ENCODE data around the gene RET.

Gene RET

GRCh38 chr10:43061760-43062159 lies 15.1 kb upstream of the RET start:
- no peak for DNase-seq (ENCODE audit: extremely low read depth in 1 of 2, low read depth in 1 of 2)

GRCh38 chr10:43062402-43063160 lies 14.3 kb upstream of the RET start:
- DNase-seq (ENCODE audit: extremely low read depth in 1 of 2, low read depth in 1 of 2): no peak

GRCh38 chr10:43064331-43065075 lies 12.4 kb upstream of the RET start:
- DNase-seq (ENCODE audit: extremely low read depth in 1 of 2, low read depth in 1 of 2): no peak

- no peak for DNase-seq (ENCODE audit: extremely low read depth in 1 of 2, low read depth in 1 of 2)
Observed at GRCh38 chr10:43065234-43065633, 11.6 kb upstream of the RET start.

- DNase-seq (ENCODE audit: extremely low read depth in 1 of 2, low read depth in 1 of 2): no peak
Observed at GRCh38 chr10:43065761-43066160, 11.1 kb upstream of the RET start.

- no peak for DNase-seq (ENCODE audit: extremely low read depth in 1 of 2, low read depth in 1 of 2)
Observed at GRCh38 chr10:43066481-43066880, 10.4 kb upstream of the RET start.

- no peak for DNase-seq (ENCODE audit: extremely low read depth in 1 of 2, low read depth in 1 of 2)
Observed at GRCh38 chr10:43067391-43068135, 9.3 kb upstream of the RET start.

- DNase-seq (ENCODE audit: extremely low read depth in 1 of 2, low read depth in 1 of 2): no peak
Observed at GRCh38 chr10:43068136-43068395, 8.8 kb upstream of the RET start.

- DNase-seq (ENCODE audit: extremely low read depth in 1 of 2, low read depth in 1 of 2): no peak
Observed at GRCh38 chr10:43068471-43069210, 8.2 kb upstream of the RET start.

- DNase-seq (ENCODE audit: extremely low read depth in 1 of 2, low read depth in 1 of 2): no peak
Observed at GRCh38 chr10:43069211-43069515, 7.7 kb upstream of the RET start.

GRCh38 chr10:43069579-43069978 lies 7.3 kb upstream of the RET start:
- no peak for DNase-seq (ENCODE audit: extremely low read depth in 1 of 2, low read depth in 1 of 2)

GRCh38 chr10:43070121-43071085 lies 6.5 kb upstream of the RET start:
- no peak for DNase-seq (ENCODE audit: extremely low read depth in 1 of 2, low read depth in 1 of 2)

GRCh38 chr10:43071865-43072650 lies 4.8 kb upstream of the RET start:
- DNase-seq (ENCODE audit: extremely low read depth in 1 of 2, low read depth in 1 of 2): no peak

GRCh38 chr10:43073191-43073590 lies 3.7 kb upstream of the RET start:
- no peak for DNase-seq (ENCODE audit: extremely low read depth in 1 of 2, low read depth in 1 of 2)

GRCh38 chr10:43073721-43074120 lies 3.1 kb upstream of the RET start:
- DNase-seq (ENCODE audit: extremely low read depth in 1 of 2, low read depth in 1 of 2): no peak

GRCh38 chr10:43074409-43074808 lies 2.5 kb upstream of the RET start:
- no peak for DNase-seq (ENCODE audit: extremely low read depth in 1 of 2, low read depth in 1 of 2)

GRCh38 chr10:43074827-43075611 lies 1.9 kb upstream of the RET start:
- no peak for DNase-seq (ENCODE audit: extremely low read depth in 1 of 2, low read depth in 1 of 2)

- no peak for DNase-seq (ENCODE audit: extremely low read depth in 1 of 2, low read depth in 1 of 2)
Observed at GRCh38 chr10:43075612-43076003, 1.3 kb upstream of the RET start.
